HK-2 (cell line): ENCODE measurements around the gene SORCS2.

Source experiments
- DNase-seq: peaks from one replicate; pipeline ENCODE4 v3.0.0-alpha.2; 2018; ENCODE audit not compliant: unreplicated experiment

SORCS2 gene

GRCh38 chr4:7651461-7651921 is 459.2 kb downstream of the SORCS2 start:
- DNase-seq, result no peak

DNA sequence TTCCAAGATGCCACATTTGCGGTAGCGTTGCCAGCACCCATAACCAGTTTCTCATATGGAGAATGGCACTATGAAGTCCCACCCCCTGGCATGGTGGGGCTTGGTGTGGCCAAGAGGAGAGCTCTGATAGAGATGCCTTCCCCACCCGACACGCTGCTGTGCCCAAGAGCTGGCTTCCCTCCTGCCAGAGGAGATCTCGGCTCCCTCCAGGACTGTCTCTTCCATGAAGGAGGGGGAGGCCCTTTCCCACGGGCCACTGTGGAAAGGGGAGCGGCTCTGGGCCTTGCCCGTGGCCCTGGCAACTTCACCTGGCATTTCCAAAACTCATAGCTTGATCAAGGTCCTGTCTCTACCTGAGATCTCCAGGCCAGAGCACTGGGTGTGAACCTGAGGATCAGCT is 459.7 kb downstream of the SORCS2 start:
- no peak for DNase-seq

DNA sequence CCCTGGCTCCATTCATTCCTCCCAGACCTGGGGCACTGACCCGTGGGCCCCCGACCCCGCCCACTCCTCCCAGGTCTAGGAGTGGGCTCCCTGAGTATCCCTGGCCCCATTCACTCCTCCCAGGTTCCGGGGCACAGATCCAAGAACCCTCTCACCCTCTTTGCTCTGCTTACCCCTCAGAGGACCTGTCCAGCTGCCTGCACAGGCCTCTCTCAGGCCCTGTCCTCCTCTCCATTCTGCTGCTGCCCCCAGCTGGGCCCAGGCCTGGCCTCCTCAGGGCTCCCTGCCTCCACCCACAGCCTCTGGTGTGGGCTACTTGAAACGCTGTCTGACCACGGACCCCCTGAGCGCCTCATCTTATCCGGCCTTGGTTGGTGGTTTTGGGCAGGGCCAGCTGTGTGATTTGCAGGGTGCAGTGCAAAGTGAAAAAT is 460.1 kb downstream of the SORCS2 start:
- no peak for DNase-seq

DNA sequence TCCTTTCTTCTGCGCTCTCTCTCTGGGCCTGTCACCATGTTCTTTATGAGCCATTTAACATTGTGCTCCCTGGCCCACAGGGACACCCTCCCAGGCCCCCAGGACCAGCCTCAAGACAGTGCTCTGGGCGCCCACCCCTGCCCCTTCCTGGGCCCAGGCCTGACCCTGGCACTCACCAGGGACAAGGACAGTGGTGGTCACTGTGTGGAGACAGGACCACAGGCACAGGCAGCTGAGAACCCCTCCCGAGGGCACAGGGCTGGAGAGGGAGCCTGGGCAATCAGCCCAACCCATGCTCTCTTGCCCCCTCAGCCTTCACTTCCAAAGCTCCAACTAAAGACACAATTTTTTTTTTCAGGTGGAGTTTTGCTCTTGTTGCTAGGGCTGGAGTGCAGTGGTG is 460.6 kb downstream of the SORCS2 start:
- DNase-seq, result no peak

DNA sequence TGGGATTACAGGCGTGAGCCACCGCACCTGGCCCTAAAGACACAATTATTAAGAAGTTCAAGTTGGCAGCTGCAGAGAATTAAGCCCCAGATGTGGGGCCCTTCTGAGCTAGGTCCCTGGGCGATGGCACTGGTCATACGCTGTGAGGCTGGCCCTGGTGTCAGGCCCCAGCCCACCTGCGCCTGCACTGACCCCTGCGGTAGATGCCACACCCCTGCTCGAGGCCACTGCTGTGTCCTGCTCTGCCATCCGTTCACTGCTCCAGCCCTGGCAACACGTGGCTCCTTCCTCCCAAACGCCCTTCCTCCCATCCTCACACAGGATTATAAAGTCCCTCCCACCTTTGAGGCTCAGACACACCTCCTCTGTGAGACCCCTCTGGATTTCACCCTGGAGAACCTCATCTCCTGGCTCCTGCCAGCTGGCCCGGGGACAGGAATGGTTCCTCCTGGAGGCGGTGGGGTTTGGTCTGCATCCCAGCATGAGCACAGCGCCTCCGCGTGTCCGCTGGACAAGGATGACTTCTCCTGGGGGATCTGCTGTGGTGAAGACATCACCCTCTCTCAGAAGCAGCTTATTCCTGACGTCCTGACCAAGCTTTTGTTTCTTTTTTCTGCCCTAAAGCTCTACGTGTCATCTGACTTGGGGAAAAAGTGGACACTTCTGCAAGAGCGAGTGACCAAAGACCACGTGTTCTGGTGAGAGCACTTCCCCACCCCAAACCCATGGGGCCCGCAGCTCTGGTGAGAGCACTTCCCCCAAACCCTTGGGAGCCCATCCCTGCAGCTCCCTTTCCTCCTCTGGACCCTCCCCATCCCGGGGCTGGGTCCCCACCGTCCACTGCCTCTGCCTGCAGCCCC is 461.4 kb downstream of the SORCS2 start:
- DNase-seq, result no peak

- no peak for DNase-seq
These were observed 462.5 kb downstream of the SORCS2 start for GRCh38 chr4:7654550-7655445.

- DNase-seq, result no peak
These were observed 463.3 kb downstream of the SORCS2 start for GRCh38 chr4:7655511-7656243.

GRCh38 chr4:7656244-7656800 is 464.0 kb downstream of the SORCS2 start:
- DNase-seq, result no peak

- DNase-seq, result no peak
These were observed 465.4 kb downstream of the SORCS2 start for GRCh38 chr4:7657545-7658297.

DNA sequence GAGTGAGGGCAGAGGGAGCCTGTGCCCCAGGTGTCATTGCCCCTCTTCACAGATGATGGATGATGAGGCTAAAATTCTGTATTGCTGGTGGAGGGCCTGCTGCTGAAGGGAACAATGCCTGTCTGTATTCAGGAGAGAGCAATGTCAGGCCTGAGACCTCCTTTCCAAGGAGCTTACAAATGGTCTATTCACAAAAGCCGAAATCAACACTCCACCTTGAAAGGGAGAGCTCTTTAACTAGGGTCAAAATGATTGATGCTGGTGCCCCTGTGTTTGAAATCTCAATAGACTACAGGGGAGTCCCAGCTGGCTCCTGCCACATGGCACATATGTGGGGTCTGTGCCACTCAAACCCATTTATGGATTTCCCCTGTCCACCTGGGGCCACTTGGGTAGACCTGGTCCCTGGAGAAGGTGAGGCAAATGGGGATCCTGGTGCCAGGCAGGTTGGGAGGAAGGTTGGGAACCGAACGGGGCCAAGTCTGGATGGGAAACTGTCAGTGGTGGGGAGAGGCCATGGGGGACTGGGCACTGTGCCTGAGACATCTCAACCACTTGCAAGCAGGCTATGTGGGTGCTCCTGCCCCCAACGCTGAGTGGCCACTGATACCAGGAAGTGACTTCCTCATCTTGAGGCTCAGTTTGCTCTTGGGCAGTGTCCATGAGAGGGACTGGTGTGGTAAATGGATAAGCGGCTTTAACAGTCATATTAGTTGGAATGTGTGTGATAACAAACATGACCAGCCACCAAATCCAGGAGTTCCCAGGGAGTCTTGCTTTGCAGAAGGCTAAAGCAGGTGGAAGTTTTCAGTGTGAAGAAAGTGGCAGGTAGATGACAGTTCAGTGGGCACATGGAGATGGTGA is 466.2 kb downstream of the SORCS2 start:
- no peak for DNase-seq

- DNase-seq, result no peak
These were observed 467.3 kb downstream of the SORCS2 start for GRCh38 chr4:7659429-7660175.

GRCh38 chr4:7660176-7661039 is 468.1 kb downstream of the SORCS2 start:
- DNase-seq, result no peak

DNA sequence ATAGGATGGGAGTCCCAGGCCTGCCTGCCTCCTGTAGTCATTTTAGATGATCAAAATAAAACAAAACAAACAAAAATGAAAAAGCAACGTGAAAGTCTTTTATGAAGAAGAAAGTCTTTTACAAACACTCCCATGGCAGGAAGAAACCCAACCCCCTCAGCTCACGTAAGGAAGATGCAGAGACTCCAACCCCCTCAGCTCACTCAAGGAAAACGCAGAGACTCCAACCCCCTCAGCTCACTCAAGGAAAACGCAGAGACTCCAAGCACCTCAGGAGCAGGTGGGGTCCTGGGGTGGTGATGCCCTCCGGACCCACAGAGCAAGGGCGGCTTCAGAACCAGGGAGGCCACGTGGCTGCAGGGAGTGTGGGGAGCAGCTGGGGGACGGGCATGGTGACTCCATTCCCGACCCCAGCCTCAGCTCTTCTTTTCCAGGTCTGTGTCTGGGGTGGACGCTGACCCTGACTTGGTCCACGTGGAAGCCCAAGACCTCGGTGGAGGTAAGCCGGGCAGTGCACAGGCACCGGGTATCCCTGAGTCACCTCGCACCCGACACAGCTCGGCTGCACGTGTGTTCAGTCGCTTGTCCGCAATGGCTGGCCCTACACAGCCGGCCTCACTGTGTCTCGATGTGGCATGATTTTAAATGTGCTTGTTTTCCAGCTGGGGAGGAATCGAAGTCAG is 468.9 kb downstream of the SORCS2 start:
- DNase-seq, result no peak

GRCh38 chr4:7661846-7662506 is 469.6 kb downstream of the SORCS2 start:
- no peak for DNase-seq

- DNase-seq, result no peak
These were observed 470.1 kb downstream of the SORCS2 start for GRCh38 chr4:7662507-7662846.

GRCh38 chr4:7663075-7663541 is 470.8 kb downstream of the SORCS2 start:
- no peak for DNase-seq

- no peak for DNase-seq
These were observed 471.8 kb downstream of the SORCS2 start for GRCh38 chr4:7664106-7664505.
